GM19238 (cell line): Measurements from ENCODE around the gene PLCB1.

ENCODE experiments used
- DNase-seq: peaks from one replicate; pipeline ENCODE4 v3.0.0; 2011; ENCODE audit warnings: low spot score; ENCODE audit not compliant: insufficient read length

PLCB1 gene

DNA sequence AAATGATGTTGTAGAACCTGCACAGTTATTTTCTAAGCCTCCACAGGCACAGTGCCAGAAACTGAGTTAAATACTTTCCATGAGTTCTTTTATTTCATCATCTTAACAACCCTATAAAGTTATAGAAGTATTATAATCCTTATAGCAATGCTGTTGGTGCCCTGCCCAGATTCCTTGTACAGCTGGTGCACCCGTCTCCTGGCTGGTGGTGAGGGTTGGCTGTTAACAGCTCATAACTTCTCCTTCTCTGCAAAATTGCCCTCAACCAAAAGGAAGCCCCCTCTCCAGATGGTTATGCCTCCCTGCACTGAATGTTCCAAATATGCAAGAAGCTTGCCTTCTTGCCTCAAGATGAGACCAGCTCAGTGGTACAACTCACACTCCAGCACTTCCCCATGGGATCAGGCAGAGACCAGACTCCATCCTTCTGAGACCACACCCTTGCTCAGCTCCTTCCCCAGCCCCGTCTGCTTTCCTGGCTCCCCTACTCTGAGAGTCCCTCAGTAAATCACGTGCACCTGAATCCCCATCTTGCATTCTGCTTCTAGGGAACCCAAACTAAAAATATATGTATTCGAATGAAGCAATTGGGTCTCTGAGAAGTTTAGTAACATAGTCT, 632.4 kb downstream of the PLCB1 start:
- DNase-seq: no peak

DNA sequence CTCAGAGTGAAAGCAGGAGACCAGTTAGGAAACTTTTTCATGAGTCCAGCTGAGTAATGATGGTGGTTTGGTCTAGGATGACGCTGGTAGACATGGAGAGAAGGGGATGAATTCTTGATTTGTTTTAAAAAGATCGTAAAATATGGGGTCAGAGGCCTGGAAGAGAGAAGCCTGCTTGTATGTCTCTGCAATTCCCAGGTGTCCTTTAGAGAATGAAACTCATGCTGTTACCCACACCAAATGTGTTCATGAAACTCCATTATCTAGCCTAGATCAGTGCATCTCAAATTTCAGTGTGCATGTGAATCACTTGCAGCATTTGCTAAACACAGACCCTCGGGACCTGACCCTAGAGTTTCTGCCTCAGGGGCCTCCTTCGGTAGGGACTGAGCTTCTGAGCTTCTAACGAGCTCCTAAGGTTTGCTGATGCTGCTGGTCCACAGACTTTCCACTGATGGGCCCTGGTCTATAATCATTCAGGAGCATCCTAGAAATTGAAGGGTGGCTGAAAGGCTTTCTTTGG, 634.9 kb downstream of the PLCB1 start:
- no peak for DNase-seq

DNA sequence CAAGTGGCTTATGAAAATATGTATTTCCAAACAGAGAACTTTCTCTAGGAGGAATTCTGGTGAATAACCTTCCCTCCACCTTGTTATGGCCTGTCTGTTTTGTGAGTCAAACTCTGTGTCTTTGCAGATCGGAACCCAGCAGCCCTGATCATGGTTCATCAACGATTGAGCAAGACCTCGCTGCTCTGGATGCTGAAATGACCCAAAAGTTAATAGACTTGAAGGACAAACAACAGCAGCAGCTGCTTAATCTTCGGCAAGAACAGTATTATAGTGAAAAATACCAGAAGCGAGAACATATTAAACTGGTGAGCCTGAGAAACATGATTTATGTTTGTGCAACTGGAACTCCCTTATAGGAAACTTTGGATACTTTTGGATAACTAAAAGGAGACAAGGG, 642.3 kb downstream of the PLCB1 start:
- no peak for DNase-seq

DNA sequence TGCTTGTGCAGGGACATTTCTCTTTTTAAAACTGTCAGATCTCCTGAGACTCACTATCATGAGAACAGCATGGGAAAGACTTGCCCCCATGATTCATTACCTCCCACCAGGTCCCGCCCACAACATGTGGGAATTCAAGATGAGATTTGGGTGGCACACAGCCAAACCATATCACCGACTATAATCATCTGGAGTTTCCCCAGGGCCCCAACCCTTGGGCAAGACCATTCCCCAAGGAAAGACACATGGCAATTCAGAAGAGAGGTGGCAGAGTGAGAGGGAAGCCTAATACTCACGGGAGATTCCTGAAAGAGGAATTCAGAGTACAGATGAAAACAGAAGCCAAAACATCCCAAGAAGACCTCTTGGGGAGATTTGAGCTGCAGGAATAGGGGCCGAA, 645.8 kb downstream of the PLCB1 start:
- DNase-seq: no peak

DNA sequence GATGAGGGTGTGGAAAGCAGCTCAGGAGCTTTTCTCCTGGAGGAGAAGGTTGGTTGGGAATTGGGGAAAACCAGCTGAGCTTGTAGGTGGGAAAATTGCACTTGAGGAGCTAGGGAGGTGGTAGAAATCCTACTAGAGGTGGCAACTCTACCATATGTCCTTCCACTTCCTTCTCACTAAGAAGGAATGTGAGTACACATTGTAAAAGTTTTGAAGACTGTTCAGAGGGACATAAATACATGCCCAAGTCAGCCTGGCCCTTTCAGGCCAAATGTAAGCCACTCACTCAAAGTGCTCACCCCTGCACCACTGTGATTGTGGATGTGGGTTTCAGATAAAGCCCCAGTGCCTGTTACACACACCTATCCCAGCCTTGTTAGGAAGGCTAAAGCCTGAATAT, 646.3 kb downstream of the PLCB1 start:
- no peak for DNase-seq

DNA sequence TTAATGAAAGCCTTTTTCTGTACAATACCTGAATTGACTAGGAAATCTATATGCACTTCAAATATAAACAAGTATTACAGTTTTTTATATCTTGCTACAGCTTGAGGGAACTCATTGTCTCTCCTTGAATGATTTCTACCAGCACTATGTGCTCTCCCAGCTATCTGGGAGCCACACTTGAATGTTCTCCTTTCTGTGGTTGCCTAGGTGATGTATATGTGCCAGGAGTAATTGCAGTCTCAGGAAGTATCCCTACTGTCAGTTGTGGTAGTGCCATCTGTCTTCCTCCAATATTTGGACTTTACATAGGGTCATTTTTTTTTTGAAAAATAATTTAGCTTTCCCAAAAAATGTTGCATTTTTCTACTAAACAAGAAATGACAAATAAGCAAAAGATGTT, 648.8 kb downstream of the PLCB1 start:
- DNase-seq: no peak

DNA sequence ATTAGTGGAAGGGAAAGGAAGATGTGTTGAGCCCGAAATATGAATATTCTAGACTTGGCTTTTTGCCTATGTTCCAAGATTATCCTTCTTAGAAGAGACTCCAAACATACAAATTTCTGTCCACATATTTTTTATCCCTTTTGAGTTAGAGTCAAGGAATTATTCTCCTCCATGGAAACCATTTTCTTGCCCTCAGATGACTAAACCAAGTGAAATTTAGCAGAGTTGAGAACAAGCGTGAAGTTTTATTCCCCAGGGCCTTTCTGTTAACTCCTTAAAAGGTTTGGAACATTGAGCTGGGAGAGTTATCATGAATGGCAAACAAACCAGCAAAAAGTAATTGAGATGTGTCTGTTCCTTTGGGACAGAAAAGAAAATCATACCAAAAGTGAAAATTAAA, 650.7 kb downstream of the PLCB1 start:
- no peak for DNase-seq

DNA sequence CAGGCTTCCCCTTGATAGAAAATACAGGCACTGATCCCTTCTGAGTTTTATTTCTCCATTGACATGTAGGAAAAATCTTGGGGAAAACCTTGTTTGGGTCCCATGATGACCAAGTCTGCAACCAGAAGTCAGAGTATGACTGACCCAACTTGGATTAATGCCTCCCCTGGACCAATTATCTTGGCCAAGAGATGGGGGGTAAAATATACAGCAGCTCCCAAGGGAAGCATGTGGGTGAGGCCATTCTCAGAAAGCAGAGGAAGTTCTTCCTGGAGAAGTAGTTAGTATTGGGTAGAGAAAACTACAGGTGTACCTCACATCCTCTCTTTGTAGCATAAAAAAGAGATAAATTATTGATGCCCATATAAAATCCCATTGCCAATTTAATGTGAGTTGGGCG, 651.7 kb downstream of the PLCB1 start:
- no peak for DNase-seq

DNA sequence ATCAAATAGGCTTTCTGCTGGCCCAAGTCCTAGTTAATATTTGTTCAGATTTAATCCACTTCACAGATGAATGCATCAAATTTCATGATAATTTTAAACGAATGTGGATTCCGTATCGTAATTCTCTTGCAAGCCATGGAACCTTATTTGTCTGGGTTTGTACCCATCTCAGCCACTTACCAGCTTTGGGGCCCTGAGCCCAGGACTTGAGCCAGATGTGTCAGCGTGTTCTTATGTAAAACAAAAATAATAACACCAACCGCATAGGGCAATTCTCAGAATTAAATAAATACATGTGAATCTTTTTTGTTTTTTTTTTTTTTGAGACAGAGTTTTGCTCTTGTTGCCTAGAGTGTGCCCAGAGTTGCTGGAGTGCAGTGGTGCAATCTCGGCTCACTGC, 654.3 kb downstream of the PLCB1 start:
- no peak for DNase-seq

DNA sequence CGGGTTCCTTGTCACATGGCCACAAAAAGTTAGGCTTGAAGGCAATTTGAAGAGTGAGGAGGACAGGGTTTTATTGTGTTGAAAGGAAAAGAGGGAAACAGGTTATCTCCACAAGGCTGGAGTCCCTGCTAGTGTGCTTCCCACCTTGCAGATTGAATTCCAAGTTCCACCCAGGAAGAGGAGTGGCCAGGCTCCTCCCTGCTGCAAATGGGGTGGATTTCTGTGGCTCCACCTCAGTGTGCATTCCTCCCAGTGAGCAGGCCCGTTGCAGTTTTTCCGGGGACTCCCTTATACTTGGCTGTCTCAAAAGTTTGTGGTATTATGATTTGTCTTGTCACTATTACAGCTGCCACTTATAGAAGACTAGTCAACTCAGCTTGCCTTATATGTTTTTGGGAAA, 655.0 kb downstream of the PLCB1 start:
- DNase-seq: no peak

DNA sequence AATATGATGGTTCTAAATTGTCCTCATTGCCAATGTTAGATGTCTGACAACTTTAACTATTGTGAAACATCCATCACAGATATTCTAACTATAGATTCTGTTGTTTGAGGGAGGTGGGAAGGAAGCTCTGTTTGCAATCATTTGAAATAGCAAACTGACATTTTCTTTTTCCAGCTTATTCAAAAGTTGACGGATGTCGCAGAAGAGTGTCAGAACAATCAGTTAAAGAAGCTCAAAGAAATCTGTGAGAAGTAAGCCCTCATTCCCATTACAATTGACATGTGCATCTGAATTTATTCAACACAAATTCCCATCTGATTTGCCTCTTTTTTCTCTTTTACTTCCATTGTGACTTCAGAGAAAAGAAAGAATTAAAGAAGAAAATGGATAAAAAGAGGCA, 656.2 kb downstream of the PLCB1 start:
- no peak for DNase-seq

DNA sequence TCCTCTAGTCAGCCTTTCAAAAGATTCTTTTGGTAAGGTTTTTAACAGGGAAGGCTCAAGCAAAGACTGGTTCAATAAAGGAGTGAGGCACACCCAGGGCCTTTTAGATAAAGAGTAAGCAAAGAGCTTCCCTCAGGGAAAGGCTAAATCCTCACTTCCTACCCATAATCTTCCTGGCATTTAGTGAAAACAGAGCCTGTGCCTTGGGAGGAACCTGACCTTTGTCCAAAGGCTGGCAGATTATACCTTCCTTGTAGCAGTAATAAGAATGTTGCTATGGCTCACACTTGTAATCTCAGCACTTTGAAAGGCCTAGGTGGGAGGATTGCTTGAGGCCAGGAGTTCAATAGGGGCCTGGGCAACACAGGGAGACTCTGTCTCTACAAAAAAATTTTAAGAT, 656.8 kb downstream of the PLCB1 start:
- DNase-seq: no peak

DNA sequence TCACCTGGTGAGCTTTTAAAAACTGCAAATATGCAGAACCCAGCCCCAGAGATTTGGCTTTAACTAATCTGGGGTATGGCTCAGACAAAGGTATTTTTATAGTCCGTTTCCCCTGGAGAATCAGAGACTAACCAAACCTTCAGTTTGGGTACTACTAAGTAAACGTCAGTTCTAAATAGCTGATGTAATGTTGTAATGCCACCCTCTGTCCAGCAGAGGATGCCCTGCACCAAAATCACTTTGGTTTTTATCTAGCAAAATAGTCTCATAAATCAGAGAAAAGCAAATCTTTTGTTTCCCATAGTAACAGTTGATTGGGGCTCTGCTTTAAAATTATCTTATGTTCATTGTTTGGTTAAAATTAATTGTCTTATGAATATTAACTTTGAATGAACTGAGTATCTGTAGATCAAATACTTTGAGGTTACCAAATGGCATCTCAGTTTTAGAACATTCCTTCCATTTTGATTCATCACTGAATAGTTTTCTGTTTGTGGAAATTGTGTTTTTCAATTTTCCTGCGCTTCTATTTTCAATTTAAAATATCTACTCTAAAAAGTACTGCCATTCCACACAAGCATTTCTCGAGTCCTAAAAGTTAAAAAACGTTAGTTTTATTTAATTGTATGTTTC, 658.5 kb downstream of the PLCB1 start:
- DNase-seq: peak; percentile 7

DNA sequence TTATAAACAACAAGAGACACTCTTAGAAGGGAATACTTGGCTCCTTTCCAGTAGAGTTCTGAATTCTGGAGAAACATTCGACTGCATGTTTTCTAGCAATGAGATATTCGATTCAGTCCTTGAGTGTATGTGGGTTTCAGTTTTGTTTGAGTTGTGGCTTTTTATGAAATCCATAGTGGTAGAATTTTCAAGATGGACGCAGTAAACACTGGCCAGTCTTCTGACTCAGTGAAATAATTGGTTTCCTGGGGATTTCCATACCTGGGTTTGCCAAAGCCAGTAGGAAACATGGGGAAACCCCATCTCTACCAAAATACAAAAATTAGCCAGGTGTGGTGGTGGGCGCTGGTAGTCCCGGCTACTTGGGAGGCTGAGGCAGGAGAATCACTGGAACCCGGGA, 663.3 kb downstream of the PLCB1 start:
- DNase-seq: no peak

DNA sequence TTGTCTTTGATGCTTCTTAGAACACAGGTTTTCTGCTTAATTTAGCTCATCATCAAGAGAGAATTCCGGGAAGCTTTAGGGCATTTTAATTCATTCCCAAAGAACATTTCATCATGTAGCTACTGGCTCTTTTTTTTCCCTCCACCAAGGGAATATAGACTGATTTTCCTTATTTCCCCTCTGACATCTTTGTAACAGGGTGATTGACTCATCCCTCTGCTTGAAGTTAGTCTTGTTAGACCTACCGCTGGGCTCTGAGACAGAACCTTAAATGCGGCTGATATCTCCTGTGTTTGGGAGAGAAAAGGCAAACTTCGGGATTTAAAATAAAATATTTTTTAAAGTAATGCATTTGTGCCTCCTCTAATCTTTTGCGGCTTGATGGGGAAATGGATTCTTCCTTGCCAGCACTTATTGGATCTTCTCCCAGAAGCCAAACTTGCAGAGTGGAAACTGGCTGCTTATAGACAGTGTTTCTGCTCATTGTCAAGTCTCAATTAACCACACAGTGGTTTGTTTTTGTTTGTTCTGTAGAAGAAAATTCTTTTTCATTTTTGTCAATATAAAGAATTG, 664.1 kb downstream of the PLCB1 start:
- no peak for DNase-seq

DNA sequence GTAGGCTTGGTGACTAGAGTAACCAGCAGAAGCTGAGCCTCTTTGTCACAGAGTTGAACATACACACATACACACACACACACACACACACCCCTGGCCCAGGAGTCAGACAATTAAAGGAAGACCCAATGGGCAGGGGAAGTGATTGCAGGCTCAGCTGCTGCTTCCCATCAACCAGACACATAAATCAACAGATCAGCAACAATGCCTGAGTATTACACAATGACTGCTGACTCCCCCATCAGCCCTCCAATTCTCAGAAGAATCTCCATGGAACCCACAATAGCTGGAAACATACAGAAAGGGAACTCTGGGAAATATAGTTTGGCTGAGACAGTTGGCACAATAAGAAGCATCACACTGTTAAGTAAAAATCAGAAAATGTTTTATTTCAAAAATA, 666.4 kb downstream of the PLCB1 start:
- no peak for DNase-seq

DNA sequence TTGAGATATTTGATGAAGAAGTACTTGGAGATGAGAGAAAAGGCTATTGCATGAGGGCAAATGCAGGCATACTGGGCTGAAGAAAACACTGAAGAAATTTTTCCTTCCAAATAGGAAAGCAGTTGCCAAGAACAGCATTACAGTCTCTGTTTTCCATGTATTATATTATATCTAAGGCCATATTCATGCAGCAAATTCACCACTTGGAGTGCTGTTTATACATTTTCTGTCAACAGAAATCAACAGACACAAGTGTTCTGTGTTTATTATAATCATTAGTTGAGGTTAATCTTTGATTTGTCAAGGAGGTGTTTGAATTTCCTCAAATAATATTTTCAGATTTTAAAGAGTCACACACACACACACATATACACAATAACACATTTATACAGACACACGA, 668.0 kb downstream of the PLCB1 start:
- DNase-seq: no peak

DNA sequence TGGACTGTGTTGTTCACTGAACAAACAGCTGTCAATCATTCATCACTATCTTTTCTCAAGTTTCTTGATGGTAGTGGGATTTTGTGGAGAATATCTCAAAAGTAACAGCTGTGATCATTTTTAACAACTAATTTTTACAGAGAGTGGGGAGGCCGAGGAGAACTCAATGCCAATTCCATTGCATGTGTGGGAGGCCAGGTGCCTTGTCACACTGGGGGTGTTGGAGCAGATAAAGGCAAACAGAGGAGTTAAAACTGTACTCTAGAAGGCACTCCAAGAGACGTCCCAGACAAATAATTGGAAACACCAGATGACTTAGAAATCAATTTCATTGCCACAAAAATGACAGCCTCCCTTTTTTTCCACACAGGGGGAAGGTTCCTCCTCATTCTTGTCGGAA, 669.6 kb downstream of the PLCB1 start:
- DNase-seq: no peak

DNA sequence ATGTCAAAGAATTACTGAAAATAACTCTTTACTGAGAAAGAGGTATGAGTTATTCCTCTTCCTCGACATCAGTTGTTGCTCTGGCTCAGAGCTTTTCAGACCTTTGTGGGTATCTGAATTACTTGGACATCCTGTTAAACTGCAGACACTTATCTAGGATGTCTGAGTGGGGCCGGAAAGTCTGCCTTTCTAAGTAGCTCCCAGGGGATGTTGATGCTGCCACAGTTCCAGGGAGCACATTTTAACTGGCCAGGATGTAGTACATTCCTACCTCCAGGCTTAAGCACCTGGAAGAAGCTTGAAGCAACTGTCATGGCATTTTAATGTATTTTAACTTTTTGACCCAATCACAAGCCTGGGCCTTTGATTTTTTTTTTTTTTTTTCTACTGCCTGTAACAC, 671.0 kb downstream of the PLCB1 start:
- no peak for DNase-seq

DNA sequence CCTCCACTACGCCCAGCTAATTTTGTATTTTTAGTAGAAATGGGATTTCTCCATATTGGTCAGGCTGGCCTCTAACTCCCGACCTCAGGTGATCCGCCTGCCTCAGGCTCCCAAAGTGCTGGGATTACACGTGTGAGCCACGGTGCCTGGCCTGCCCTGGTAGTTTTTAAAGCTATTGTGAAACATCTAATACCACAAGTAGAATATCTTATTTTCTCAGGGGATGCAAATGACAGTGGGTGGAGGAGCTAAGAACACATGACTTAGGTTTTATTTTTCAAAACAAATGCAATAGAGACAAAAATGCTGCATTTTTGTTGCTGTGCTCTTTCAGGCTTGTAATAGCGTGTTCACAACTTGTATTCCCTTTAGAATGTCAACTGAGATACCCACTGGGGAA, 671.9 kb downstream of the PLCB1 start:
- no peak for DNase-seq

DNA sequence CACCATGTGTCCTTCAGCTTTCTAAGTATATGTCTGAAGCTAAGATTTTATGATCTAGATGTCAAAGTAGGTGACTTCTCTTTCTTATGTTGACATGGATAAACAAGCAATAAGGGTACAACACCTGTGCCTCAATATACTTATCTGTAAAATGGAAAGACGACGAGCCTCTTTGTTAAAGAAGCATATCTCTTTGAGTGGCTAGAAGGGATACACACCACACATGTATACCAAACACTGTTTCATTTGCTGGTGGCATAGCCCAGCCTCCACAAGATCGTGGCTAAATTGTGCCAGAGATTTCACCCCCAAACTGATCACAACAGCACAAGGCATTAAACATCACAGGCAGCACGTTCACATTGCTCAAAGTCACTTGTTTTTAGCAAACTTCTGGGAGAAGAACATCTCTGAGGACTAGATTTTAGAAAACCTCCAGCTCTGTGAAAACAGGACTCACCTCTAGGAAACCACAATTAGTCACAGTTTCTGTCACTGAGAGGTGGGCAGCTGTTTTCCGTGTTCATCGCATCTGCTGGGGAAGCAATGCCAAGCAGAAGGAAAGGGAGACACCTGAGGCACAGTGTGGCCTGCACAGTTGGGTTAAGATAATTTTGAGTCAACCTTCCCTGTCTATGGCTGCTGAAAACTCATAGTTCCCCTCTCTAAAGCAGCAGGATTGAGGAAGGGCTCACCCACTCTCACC, 673.8 kb downstream of the PLCB1 start:
- no peak for DNase-seq

DNA sequence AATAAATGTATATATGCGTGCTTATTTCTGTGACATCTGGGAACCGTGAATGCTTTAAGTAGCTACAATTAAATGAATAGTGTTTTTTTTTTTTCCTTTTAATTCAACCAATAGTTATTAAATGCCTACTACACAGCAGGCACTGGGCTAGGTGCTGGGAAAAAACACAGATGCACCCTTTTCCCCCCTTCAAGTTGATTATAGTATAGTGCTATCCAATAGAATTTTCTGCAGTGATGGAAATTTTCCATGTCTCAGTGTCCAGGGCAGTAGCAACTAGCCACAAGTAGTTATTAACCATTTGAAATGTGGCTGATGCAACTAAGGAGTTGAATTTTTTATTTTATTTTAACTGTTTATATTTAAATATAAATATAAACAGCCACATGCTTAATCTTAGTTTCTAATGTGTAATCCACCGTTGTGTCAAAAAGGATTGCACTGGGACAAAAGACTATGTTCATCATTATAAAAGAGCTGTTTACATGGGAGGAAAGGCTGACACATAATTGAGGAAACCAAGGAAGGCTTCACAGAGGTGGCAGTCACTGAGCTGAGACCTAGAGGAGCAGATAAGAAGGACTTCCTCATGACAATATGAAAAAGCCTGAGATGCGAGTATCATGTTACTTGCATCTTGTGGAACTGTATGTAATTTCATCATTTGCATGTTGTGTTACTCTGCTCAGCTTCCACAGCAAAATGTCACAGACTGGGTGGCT, 675.6 kb downstream of the PLCB1 start:
- DNase-seq: no peak
